SU-DHL-6 (cell line): ENCODE results near the gene CORO7.
A peak's percentile ranks its signal among the peaks of the same experiment; 100 is the strongest.

Experiments
- H2AFZ ChIP-seq: fragments of 200-600 bp; sonication (generic); 2 replicates; pipeline ENCODE4 v1.6.1; 2014; ENCODE audit warnings: low read depth, mild to moderate bottlenecking, moderate library complexity, mixed read lengths, antibody characterized with exemption, low read length; ENCODE audit not compliant: severe bottlenecking
- H3F3A ChIP-seq: fragments of 200-600 bp; shearing (Covaris generic); 2 replicates; pipeline ENCODE4 v1.6.0; 2016; ENCODE audit warnings: antibody characterized with exemption, mild to moderate bottlenecking; ENCODE audit not compliant: insufficient read depth
- H3K27ac ChIP-seq: fragments of 200-600 bp; sonication (generic); 2 replicates; pipeline ENCODE4 v1.5.1; 2016; ENCODE audit warnings: low read depth, mild to moderate bottlenecking, low read length, moderate library complexity, mixed read lengths
- H3K27me3 ChIP-seq: fragments of 200-600 bp; sonication (generic), shearing (Covaris generic); 2 replicates; pipeline ENCODE4 v1.6.0; 2014; ENCODE audit warnings: mild to moderate bottlenecking, low read length
- H3K36me3 ChIP-seq: fragments of 200-600 bp; sonication (generic); 2 replicates; pipeline ENCODE4 v1.6.1; 2014; ENCODE audit warnings: mild to moderate bottlenecking, low read length, mixed read lengths
- H3K4me2 ChIP-seq: fragments of 300-600, 200-600 bp; shearing (Covaris generic), sonication (generic); 2 replicates; pipeline ENCODE4 v1.6.0; 2014; ENCODE audit warnings: low read length, low read depth, mild to moderate bottlenecking; ENCODE audit not compliant: poor library complexity, severe bottlenecking
- H3K4me3 ChIP-seq: fragments of 200-600 bp; sonication (generic); 2 replicates; pipeline ENCODE4 v1.5.1; 2014; ENCODE audit warnings: antibody characterized with exemption, low read length, mild to moderate bottlenecking, mixed read lengths; ENCODE audit not compliant: insufficient read depth, poor library complexity, severe bottlenecking
- H3K79me2 ChIP-seq: fragments of 200-600 bp; sonication (generic); 2 replicates; pipeline ENCODE4 v1.6.1; 2014; ENCODE audit warnings: mild to moderate bottlenecking, low read length, moderate library complexity; ENCODE audit not compliant: insufficient read depth
- H3K9ac ChIP-seq: fragments of 200-600 bp; sonication (generic); 2 replicates; pipeline ENCODE4 v1.7.0; 2014; ENCODE audit warnings: mild to moderate bottlenecking, low read length
- H3K9me2 ChIP-seq: fragments of 200-600 bp; sonication (generic); replicated peaks from 2 replicates; pipeline ENCODE4 v1.6.1; 2014; ENCODE audit warnings: low read length; ENCODE audit not compliant: insufficient read depth
- H3K9me3 ChIP-seq: fragments of 200-600 bp; sonication (generic); 2 replicates; pipeline ENCODE4 v1.6.1; 2014; ENCODE audit warnings: low read length, mixed read lengths; ENCODE audit not compliant: insufficient read depth
- H4K20me1 ChIP-seq: fragments of 200-600 bp; sonication (generic); 2 replicates; pipeline ENCODE4 v1.6.1; 2014; ENCODE audit warnings: low read depth, mild to moderate bottlenecking, antibody characterized with exemption, low read length, moderate library complexity, mixed read lengths
- EZH2phosphoT487 ChIP-seq: fragments of 200-600 bp; sonication (generic), shearing (Covaris generic); conservative IDR thresholded peaks from 2 replicates; pipeline ENCODE4 v1.6.1; 2018; ENCODE audit warnings: mild to moderate bottlenecking, antibody characterized with exemption, low read length, moderate library complexity, mixed read lengths
- TF ChIP-seq, protein P1 (sequence below): fragments of 200-600 bp; sonication (generic); IDR thresholded peaks from one replicate; pipeline ENCODE4 v1.5.1; 2017; ENCODE audit warnings: antibody characterized with exemption, mild to moderate bottlenecking, low read length, moderate library complexity; ENCODE audit not compliant: insufficient read depth, poor library complexity, severe bottlenecking

The CORO7 gene

DNA sequence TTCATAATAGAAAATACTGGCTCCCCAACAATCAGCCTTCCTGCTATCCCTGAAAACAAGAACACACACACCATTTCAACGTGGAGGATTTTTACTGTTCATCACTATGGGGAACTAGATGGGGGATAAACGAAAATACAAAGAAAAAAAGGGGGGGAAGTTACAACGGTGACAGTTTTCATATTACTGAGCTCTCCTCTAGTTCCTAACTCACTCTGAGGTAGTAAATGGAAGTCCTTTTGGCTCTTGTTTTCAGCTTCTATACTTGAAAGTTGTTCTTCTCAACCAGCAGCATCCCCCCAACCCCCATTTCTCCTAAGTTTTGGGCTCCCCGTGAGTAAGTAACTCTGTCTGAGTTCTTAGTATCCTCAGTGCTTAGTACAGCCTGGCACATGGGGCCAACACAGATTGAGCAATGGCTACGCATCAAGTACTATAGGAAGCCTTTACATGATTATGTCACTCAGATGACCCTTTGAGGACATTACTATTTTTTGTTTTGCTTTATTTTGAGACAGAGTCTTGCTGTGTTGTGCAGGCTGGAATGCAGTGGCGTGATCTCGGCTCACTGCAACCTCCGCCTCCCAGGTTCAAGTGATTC lies 4.2 kb upstream of the CORO7 start:
- Histone ChIP-seq H3F3A (peaks cover 6% of the 10 kb centered on the region; the same call in 1 of the 2 replicates), H2AFZ (no peak overlapping the region), H3K4me3 (no peak overlapping the region)

DNA sequence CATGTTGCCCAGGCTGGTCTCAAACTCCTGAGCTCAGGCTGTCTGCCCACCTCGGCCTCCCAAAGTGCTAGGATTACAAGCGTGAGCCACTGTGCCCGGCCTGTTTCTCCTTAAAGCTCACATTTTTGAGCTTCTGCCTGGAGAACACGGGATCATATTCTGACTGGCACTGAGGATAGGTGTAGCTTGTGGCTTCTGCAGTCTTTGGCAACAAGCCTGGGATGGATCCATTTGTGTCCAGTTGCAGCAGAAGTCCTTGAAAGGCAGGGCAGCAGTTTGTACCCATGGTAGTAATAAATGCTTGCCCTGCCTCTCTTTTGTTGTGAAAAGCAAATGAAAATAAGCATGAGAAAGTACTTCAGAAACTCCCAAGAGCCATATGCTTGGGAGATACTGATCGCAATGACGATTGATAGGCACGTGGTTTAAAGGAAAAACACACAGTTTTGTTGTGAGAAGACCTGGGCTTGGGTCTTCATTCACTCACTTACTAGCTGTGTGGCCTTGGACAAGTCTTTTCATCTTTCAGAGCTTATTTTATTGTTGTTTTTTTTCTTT lies 3.1 kb upstream of the CORO7 start:
- H3K4me3 ChIP-seq: no peak overlapping the region
- no peak overlapping the region for H2AFZ ChIP-seq
- H3F3A ChIP-seq: peaks cover 14% of the 10 kb centered on the region; the same call in 1 of the 2 replicates
- H4K20me1 ChIP-seq: peaks cover 5% of the 10 kb centered on the region; the same call in 1 of the 2 replicates
- no peak for TF ChIP-seq EZH2phosphoT487
- TF ChIP-seq, protein P1, sequence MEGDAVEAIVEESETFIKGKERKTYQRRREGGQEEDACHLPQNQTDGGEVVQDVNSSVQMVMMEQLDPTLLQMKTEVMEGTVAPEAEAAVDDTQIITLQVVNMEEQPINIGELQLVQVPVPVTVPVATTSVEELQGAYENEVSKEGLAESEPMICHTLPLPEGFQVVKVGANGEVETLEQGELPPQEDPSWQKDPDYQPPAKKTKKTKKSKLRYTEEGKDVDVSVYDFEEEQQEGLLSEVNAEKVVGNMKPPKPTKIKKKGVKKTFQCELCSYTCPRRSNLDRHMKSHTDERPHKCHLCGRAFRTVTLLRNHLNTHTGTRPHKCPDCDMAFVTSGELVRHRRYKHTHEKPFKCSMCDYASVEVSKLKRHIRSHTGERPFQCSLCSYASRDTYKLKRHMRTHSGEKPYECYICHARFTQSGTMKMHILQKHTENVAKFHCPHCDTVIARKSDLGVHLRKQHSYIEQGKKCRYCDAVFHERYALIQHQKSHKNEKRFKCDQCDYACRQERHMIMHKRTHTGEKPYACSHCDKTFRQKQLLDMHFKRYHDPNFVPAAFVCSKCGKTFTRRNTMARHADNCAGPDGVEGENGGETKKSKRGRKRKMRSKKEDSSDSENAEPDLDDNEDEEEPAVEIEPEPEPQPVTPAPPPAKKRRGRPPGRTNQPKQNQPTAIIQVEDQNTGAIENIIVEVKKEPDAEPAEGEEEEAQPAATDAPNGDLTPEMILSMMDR: no peak
- no peaks in the 10 kb centered on the region for H3K9me3 ChIP-seq
- H3K4me2 ChIP-seq: no peak overlapping the region
- H3K27ac ChIP-seq: no peak overlapping the region
- H3K9ac ChIP-seq: no peak overlapping the region
- H3K79me2 ChIP-seq: peaks cover 17% of the 10 kb centered on the region
- H3K27me3 ChIP-seq: no peaks in the 10 kb centered on the region
- H3K36me3 ChIP-seq: no peaks in the 10 kb centered on the region
- H3K9me2 ChIP-seq: no peaks in the 10 kb centered on the region

More for the DNA sequence above, 4.2 kb upstream of the CORO7 start:
- no peaks in the 10 kb centered on the region for H3K9me2 ChIP-seq
- no peaks in the 10 kb centered on the region for H3K27me3 ChIP-seq
- H3K9ac ChIP-seq: no peak overlapping the region
- H3K9me3 ChIP-seq: no peaks in the 10 kb centered on the region
- peaks cover 6% of the 10 kb centered on the region for H3K79me2 ChIP-seq
- H3K36me3 ChIP-seq: no peaks in the 10 kb centered on the region
- TF ChIP-seq EZH2phosphoT487: no peak
- TF ChIP-seq, protein P1: no peak
- H4K20me1 ChIP-seq: no peaks in the 10 kb centered on the region
- no peak overlapping the region for H3K4me2 ChIP-seq
- H3K27ac ChIP-seq: no peak overlapping the region

DNA sequence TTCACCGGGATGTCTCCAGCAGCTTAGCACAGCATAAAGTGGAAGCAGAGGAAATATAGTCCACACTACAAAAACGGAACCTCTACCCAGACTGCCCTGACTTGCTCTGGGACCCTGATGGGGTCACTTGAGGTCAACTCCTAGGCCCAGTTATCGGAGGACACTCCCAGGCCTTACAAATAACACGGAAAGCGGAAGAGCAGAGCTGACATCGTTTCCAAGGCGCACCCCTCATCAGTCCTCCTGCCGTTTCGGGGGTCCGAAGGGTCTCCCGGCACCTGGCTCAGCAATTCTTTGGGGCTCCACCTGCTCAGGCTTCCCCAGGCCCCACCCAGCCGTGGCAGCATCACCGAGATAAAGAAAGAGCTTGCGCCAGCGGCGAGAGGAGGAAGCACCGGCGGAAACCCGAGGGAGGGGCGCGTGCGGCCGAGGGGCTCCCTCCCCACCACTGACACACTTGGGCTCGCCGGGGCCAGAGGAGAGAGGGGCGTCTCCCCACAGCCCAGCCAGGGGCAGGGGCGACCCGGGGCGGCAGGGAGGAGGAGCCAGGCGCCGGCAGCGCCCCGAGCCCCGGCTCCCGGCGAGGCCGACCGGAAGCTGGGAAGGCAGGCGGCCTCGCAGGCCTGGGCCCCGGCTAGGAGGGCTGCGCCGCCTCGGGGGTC lies 727 bp downstream of the CORO7 start:
- Histone ChIP-seq H3K27ac (peak overlapping the region; percentile 68), H3K9me2 (no peaks in the 10 kb centered on the region), H3K27me3 (no peaks in the 10 kb centered on the region), H4K20me1 (peaks cover 5% of the 10 kb centered on the region; the same call in 1 of the 2 replicates), H3K9me3 (no peaks in the 10 kb centered on the region), H3K9ac (peak overlapping the region; percentile 82), H2AFZ (peak overlapping the region; percentile 49), H3K4me2 (peak overlapping the region; percentile 70), H3K4me3 (peak overlapping the region; percentile 70), H3K36me3 (no peaks in the 10 kb centered on the region), H3F3A (peaks cover 16% of the 10 kb centered on the region; the same call in 1 of the 2 replicates), H3K79me2 (peaks cover 34% of the 10 kb centered on the region)
- TF ChIP-seq EZH2phosphoT487: no peak
- TF ChIP-seq, protein P1: no peak
